Spinal cord (tissue), 10 donors: Measurements from ENCODE around the gene PRM1. TPM values are rescaled to one million over a fixed set of nuclear protein-coding genes. Genes with fewer than 3 reads are reported as not detected.
"Not testable (repeated sequence)": the region's sequence is repeated elsewhere in the genome, so short reads cannot be mapped to it uniquely, and the experiment has no call there.

Experiments used
- DNase-seq, 6 donors: peaks; one replicate each; pipeline versions ENCODE4 v3.0.0 to v3.0.0-alpha.2; 2013 to 2015; ENCODE audit warnings: low spot score in 6 of 6, low read depth in 4 of 6
- H3K27ac ChIP-seq: one replicate; pipeline ENCODE4 v1.5.1; 2013; ENCODE audit warnings: low read depth, low read length, control low read depth
- H3K27me3 ChIP-seq: one replicate; pipeline ENCODE4 v1.6.1; 2013; ENCODE audit warnings: low read length; ENCODE audit not compliant: control insufficient read depth, insufficient read depth
- H3K36me3 ChIP-seq: one replicate; pipeline ENCODE4 v1.6.1; 2013; ENCODE audit warnings: low read length; ENCODE audit not compliant: control insufficient read depth, insufficient read depth
- H3K4me1 ChIP-seq: one replicate; pipeline ENCODE4 v1.6.1; 2013; ENCODE audit warnings: low read length; ENCODE audit not compliant: control insufficient read depth, insufficient read depth
- H3K4me3 ChIP-seq: one replicate; pipeline ENCODE4 v1.5.1; 2013; ENCODE audit warnings: low read depth, low read length, control low read depth
- H3K9me3 ChIP-seq: one replicate; pipeline ENCODE4 v1.6.1; 2013; ENCODE audit warnings: low read length; ENCODE audit not compliant: control insufficient read depth, insufficient read depth
- WGBS: methylation state at CpG from one replicate; pipeline ENCODE4 v1.1.5; 2013; ENCODE audit warnings: missing lambda C conversion rate; ENCODE audit not compliant: insufficient coverage; 5-methylcytosine and 5-hydroxymethylcytosine counted together
- polyA plus RNA-seq, 2 donors: library from polyadenylated mRNA; unstranded; fragments of 120-200 nt; gene quantifications; one replicate each; pipeline ENCODE4 v1.2.1, GENCODE V29; 2013; ENCODE audit not compliant: insufficient read length in 2 of 2
- total RNA-seq, 2 donors: library from RNA; depleted of rRNA in 1 of 2; stranded (reverse); fragments of 120-200 nt in 1 of 2; fragments of >200 nt in 1 of 2; gene quantifications; one replicate each; pipeline versions ENCODE4 v1.2.3 to v1.2.4, GENCODE V29; 2013 to 2014
- donor health status: healthy.

The PRM1 gene
- total and polyA plus RNA-seq, 4 donors = not detected

- H3K4me3 ChIP-seq, H3K36me3 ChIP-seq, H3K4me1 ChIP-seq, H3K27ac ChIP-seq, DNase-seq, H3K27me3 ChIP-seq, H3K9me3 ChIP-seq: not testable (repeated sequence)
- WGBS = 60% methylated on average over 1 of the region's 4 CpGs
Measured at GRCh38 chr16:11289696-11290095, 8.6 kb upstream of the PRM1 start.

- no peaks in the 10 kb centered on the region for H3K36me3 ChIP-seq
- H3K27me3 ChIP-seq = no peaks in the 10 kb centered on the region
- H3K27ac ChIP-seq = no peak overlapping the region
Measured at GRCh38 chr16:11289202-11289601, 8.1 kb upstream of the PRM1 start.

GRCh38 chr16:11285842-11286241 is 4.7 kb upstream of the PRM1 start:
- Histone ChIP-seq H3K27me3 (no peaks in the 10 kb centered on the region), H3K4me3 (no peak overlapping the region), H3K4me1 (no peaks in the 10 kb centered on the region), H3K36me3 (no peaks in the 10 kb centered on the region), H3K27ac (no peak overlapping the region), H3K9me3 (no peaks in the 10 kb centered on the region)
- WGBS = 100% methylated on average over 1 of the region's 2 CpGs
- no peak for DNase-seq

More at GRCh38 chr16:11289202-11289601, 8.1 kb upstream of the PRM1 start:
- Histone ChIP-seq H3K9me3 (no peaks in the 10 kb centered on the region), H3K4me3 (no peak overlapping the region), H3K4me1 (no peaks in the 10 kb centered on the region)
- no peak for DNase-seq
- no CpG with 5 or more reads among the region's 2 CpGs for WGBS

GRCh38 chr16:11283820-11284248 is 2.7 kb upstream of the PRM1 start:
- Histone ChIP-seq H3K4me1 (no peaks in the 10 kb centered on the region), H3K9me3 (no peaks in the 10 kb centered on the region), H3K36me3 (no peaks in the 10 kb centered on the region), H3K27ac (no peak overlapping the region), H3K27me3 (no peaks in the 10 kb centered on the region), H3K4me3 (no peak overlapping the region)
- no CpG with 5 or more reads among the region's 4 CpGs for WGBS
- no peak for DNase-seq

GRCh38 chr16:11278681-11279628 is 2.2 kb downstream of the PRM1 start:
- Histone ChIP-seq H3K4me1 (peaks cover 6% of the 10 kb centered on the region), H3K36me3 (no peaks in the 10 kb centered on the region), H3K9me3 (no peaks in the 10 kb centered on the region), H3K4me3 (no peak overlapping the region), H3K27ac (no peak overlapping the region), H3K27me3 (no peaks in the 10 kb centered on the region)
- 95% methylated on average over 6 of the region's 7 CpGs for WGBS
- DNase-seq = no peak

GRCh38 chr16:11277607-11278337 is 3.4 kb downstream of the PRM1 start:
- Histone ChIP-seq H3K4me3 (no peak overlapping the region), H3K27me3 (no peaks in the 10 kb centered on the region), H3K36me3 (no peaks in the 10 kb centered on the region), H3K4me1 (peaks cover 18% of the 10 kb centered on the region), H3K9me3 (no peaks in the 10 kb centered on the region), H3K27ac (no peak overlapping the region)
- WGBS = 86% methylated on average over 10 of the region's 12 CpGs
- no peak for DNase-seq

GRCh38 chr16:11276896-11277593 is 4.1 kb downstream of the PRM1 start:
- Histone ChIP-seq H3K36me3 (no peaks in the 10 kb centered on the region), H3K4me1 (peaks cover 19% of the 10 kb centered on the region), H3K27me3 (no peaks in the 10 kb centered on the region), H3K27ac (no peak overlapping the region), H3K4me3 (no peak overlapping the region), H3K9me3 (no peaks in the 10 kb centered on the region)
- 97% methylated on average over 6 of the region's 11 CpGs for WGBS
- DNase-seq = no peak

- peak in 1 of 6 donors; percentile 55 for DNase-seq
- H3K4me1 ChIP-seq = peaks cover 19% of the 10 kb centered on the region
- no peaks in the 10 kb centered on the region for H3K9me3 ChIP-seq
- H3K4me3 ChIP-seq = no peak within 1 kb of the TSS
- no peaks in the 10 kb centered on the region for H3K36me3 ChIP-seq
- H3K27ac ChIP-seq = no peak within 1 kb of the TSS
- H3K27me3 ChIP-seq = no peaks in the 10 kb centered on the region
- WGBS = 89% methylated on average over 25 of the region's 26 CpGs
Measured at GRCh38 chr16:11276143-11276895, 4.8 kb downstream of the PRM1 start, which contains the start of gene PRM2. PRM2 (minus strand) TSS chr16:11276480; CDS start chr16:11276370, 110 bp downstream.

- Histone ChIP-seq H3K27ac (no peak overlapping the region), H3K4me3 (no peak overlapping the region), H3K9me3 (no peaks in the 10 kb centered on the region), H3K4me1 (peaks cover 19% of the 10 kb centered on the region), H3K36me3 (no peaks in the 10 kb centered on the region), H3K27me3 (no peaks in the 10 kb centered on the region)
- WGBS = 98% methylated on average over 7 of the region's 7 CpGs
- no peak for DNase-seq
Measured at GRCh38 chr16:11274964-11275363, 6.2 kb downstream of the PRM1 start.
